HG03575 (cell line): ENCODE measurements around the gene UBP1.
"Not testable (repeated sequence)": the region's sequence is repeated elsewhere in the genome, so short reads cannot be mapped to it uniquely, and the experiment has no call there.

ENCODE experiments used
- ATAC-seq: cut with Tn5 transposase; IDR thresholded peaks from one replicate; pipeline ENCODE4 v1.9.1; 2021; ENCODE audit not compliant: unreplicated experiment, insufficient number of reproducible peaks, low FRiP score; ENCODE audit errors: extremely low read depth

UBP1 gene

DNA sequence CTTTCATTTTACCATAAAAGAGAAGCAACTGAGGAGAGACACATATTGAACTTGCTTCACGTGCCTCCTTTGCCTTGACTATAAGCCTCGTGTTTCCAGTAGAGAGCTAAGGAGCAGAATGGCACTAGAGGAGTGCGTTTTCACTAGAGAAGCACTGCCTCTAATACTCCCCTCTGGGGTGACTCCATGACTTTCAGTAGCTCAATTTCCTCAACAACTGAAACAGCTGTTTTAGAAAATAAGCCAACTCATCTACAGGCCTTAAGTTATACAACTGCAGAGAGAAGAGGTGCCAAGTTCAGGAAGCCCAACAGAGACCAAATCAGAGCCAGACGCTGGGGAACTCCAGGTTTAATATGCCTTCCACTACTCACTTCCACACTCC is 1.9 kb downstream of the UBP1 start:
- no peak for ATAC-seq

DNA sequence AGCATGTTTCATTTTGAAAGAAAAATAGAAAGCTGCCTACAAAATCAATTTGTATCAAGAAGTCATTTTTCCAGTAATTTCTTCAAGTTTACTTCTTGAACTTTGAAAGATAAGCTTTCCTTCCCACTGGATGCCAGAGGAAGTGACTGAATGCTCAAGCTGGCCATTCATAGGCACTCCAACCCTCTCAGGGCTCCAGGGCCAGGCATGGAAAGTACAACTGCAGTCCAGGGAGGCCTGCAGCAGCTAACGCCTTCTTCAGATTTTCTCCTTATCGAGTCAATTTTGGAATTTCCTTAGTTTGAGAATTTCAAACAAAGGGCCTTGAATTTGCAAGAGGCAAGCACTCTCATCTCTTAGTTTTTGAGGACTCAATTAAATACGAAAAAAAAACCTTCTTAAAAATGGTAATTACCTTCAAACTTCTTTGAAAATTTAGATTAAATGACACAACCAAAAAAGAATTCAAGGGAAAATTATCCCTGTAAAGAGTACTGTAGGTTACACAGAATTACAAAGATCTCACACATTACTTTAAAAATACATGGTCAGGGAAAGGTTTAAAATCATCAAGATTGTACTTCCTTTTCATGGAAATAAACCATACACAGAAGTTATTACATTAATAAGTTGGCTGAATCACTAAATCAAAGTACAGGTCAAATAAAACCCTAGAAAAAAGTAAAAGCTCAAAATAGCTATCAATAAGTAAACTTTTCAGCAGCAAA is 2.5 kb downstream of the UBP1 start:
- no peak for ATAC-seq

DNA sequence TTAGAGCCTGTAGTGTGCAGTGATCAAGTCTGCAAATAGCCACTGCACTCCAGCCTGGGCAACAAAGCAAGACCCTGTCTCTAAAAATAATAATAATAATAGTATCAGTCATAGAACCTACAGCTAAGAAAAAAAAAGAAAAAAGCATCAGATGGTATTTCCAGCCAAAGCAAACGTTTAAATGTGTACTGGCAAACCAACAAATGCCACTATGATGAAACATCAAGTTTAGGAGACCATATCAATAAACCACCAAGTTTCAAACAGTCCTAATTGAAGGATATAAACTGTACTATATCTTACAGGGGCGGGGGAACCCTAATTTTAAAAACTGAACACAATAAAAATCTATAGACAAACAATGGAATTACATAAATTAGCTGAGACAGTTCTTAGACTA is 6.4 kb downstream of the UBP1 start:
- no peak for ATAC-seq

DNA sequence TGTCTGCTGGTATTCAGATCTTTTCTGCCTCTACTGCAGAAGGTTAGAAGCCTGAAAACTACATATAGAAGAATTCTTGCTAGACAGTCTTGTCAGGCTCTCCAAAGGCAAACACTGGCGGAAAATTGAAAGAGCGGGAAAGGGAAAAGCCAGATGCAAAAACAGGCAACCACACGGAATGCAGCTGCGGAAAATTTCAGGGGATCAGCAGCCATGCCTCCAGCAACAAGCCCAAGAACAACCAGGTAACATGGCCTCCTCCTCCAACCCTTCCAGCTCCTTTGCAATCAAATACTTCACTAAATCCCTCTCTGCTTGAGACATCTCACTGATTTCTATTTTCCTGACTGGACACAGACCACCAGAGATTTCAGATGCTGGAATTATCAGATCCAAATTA is 9.6 kb downstream of the UBP1 start:
- ATAC-seq: no peak

DNA sequence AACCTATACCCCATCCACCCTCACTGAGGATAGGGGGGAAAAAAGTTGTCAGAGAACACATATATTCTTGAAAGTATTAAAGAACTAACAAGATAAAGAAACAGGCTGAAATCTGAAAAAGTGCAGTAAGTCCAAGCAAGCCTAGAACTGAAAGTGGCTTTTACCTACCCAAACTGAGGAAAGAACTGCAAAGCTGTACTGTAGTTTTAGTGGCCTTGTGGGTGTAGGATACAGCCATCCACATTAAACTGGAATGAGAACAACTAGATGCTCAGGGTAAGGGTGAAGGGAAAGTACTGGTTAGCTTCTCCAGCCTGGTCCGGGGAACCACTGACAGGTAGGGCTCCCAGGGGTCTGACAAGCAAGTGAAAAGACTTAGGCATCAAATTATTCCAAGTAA is 10.1 kb downstream of the UBP1 start:
- ATAC-seq: no peak

DNA sequence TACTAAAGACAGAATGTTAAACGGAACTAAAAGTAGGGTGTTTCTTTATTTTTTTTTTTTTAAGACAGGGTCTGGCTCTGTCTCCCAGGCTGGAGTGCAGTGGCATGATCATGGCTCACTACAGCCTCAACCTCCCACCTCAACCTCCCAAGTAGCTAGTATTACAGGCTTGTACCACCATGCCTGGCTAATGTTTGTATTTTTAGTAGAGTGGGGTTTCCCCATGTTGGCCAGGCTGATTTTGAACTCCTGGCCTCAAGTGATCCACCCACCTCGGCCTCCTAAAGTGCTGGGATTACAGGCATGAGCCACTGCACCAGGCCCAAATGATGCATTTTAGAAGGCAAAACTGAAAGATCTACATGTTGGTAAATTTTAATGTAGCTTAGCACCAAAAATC is 10.9 kb downstream of the UBP1 start:
- ATAC-seq: not testable (repeated sequence)

DNA sequence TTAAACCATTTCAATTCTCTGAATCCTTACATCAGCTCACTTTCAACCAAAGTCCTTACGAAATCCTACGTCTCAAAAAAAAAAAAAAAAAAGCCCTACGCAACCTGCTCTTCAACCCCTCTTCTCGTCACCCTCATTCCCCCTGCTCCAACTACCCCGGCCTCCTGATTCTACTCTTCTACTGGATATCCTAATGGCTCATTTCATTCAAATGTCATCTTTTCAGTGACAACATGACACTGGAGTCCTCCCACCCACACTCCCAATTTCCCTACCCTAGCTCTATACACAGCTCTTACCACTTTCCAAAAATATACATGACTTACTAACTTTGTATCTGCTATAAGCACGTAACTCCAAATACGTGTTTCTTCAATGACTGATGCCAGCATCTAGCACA is 11.5 kb downstream of the UBP1 start:
- no peak for ATAC-seq

DNA sequence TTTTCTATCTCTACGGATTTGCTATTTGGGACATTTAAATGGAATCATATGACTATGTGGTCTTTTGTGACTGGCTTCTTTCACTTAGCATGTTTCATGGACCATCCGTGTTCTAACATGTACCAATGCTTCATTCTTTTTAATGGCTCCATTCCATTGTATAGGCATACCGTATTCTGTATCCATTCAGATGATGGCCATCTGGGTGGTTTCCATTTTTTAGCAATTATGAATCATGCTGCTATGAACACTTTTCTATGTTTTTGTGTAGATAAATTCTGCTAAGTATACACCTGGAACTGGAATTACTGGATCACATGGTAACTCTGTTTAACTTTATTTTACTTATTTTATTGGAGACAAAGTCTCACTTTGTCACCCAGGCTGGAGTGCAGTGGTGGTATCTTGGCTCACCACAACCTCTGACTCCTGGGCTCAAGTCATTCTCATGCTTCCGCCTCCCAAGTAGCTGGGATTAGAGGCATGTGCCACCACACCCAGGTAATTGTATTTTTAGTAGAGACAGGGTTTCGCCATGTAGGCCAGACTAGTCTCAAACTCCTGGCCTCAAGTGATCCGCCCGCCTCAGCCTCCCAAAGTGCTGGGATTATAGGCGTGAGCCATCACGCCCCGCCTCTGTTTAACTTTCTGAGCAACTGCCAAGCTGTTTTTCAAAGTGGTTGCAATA is 13.4 kb downstream of the UBP1 start:
- ATAC-seq: no peak

DNA sequence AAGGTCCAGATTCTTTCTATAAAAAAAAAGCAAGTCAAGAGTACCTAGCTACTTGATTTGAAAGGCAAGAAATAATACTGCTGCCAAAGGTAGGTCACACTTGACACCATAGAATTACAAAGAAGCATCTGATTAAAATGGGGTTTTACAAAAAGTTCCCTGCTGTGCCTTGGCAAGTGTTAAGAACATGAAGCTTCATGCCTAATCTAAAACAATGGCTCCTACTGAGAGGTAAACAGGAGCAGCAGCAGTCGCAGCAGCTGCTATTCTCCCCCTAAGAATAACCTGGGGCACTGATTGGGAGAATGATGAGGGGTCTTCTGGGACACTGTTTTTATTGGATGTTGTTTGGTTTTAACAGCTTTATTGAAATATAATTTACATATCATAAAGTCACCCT is 14.1 kb downstream of the UBP1 start:
- ATAC-seq: no peak

DNA sequence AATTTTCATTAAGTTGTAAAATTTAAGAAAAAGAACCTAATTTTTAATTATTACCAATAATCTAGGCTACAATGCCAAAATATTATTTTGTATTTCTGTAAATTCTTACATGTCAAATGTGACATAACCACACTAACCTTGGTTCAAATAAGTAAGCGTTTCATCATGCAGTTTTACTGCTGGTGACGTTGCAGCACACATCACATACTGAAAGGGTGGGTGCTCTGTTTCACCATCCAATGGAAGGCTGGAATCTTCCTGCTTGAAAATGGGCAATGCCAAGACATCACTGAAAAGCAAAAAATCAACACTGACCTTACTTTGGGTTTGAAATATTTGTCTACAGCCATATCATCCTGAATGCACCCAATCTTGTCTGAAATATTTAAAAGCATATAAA is 14.8 kb downstream of the UBP1 start:
- no peak for ATAC-seq

DNA sequence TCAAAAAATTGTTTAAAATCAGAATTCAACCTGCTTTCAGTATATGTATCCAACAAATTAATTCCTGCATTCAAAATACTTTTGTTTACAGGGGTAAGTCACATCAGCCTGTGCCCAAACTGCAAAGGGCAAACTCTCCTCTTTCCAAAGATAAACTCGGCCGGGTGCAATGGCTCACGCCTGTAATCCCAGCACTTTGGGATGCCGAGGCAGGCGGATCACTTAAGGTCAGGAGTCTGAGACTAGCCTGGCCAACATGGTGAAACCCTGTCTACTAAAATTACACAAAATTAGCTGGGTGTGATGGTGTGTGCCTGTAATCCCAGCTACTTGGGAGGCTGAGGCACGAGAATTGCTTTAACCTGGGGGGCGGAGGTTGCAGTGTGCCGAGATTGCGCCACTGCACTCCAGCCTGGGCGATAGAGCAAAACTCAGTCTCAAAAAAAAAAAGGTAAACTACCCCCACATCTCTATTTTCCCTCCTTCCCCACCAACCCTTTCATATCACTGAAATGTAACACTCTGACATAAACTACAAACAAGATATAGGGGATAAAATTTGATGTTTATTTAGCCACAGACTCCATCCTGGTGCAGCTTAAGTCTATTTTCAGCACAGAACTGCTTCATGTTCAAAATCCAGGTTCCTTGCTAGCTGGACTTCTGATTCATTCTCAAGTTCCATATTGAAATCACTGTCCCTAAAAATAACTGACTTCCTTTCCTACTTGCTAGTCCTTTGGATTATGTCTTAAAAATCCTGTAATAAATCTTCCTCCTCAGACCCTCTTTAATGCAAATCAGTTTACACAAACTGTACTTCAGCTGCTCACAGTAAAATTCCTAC is 15.4 kb downstream of the UBP1 start:
- ATAC-seq: no peak

DNA sequence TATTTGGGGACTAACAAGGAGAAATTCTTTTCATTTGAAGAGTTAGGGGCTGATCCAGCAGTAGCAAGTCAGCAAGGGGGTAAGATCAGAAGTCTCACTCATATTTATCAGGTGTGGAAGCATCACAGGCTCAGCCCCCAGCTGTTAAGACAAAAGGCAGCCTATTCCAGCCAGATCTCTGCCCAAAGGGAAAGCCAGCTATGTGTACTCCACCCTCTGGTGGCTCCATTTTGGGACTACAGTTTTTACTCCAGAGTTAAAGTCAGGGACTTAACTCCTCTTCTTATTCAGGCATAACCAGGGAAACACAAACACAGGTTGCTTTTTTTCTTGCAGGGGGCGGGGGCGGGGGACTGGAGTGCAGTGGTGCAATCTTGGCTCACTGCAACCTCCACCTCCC is 19.2 kb downstream of the UBP1 start:
- ATAC-seq: no peak

DNA sequence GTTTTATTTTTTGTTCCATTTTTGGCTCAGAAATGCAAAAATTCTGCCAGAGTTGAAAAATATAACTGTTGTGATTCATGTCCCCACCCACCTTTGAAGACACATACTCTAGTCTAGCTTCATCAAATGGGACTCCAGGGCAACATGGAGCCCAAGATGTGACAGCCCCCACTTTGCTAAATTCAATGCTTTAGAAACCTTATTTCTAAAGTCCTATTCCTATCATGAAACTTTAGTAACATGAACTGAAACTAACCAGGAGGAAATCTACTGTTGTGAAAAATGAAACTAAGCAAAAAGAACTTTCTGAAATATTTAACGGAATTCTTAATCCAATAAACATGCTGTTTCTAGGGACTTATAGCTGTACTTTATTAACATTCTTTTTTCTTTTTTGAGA is 20.3 kb downstream of the UBP1 start:
- ATAC-seq: no peak

DNA sequence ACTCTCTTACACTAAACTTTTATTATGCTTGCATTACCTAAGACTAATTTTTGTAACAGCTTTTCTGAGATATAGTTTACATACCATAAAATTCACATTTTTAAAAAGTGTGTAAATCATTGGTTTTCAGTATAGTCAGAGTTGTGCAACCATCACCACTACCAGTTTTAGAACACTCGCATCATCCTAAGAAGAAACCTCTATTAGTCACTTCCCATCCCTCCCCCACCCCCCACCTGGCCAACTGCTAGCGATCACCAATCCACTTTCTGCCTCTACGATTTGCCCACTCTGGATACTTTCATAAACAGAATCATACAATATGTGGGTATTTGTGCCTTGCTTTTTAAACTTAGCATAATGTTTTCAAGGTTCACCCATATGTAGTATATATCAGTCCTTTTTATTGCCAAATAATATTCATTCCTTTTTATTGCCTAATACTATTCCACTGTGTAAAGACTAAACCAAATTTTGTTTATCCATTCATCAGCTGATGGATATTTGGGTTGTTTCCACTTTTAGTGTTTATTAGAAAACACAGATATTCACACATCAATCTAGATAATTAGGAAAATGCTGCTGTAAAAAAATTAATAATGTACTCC is 23.0 kb downstream of the UBP1 start:
- ATAC-seq: no peak

DNA sequence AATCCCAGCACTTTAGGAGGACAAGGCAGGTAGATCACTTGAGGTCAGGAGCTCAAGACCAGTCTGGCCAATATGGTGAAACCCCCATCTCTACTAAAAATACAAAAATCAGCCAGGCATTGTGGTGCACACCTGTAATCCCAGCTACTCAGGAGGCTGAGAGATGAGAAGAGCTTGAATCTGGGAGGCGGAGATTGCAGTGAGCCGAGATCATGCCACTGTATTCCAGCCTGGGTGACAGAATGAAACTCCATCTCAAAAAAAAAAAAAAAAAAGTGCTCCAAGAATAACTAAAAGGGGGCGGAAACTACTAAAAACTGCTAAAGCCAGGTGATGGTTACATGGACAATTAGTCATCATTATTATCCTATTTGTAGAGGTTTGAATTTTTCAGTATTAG is 29.4 kb downstream of the UBP1 start:
- not testable (repeated sequence) for ATAC-seq

DNA sequence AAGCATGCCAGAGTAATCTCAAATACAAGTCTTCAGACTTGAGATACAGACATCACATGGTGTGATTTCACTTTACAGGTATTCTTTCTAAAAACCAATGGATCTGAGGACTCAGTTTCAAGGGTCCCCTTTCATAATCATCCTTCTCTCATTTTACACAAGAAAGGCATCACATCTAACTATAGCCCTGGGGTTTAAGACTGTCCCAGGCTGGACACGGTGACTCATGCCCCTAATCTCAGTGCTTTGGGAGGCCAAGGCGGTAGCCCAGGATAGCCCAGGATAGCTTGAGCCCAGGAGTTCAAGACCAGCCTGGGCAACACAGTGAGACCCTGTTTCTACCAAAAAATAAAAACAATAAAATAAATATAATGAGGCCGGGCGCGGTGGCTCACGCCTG is 36.4 kb downstream of the UBP1 start:
- ATAC-seq: no peak

DNA sequence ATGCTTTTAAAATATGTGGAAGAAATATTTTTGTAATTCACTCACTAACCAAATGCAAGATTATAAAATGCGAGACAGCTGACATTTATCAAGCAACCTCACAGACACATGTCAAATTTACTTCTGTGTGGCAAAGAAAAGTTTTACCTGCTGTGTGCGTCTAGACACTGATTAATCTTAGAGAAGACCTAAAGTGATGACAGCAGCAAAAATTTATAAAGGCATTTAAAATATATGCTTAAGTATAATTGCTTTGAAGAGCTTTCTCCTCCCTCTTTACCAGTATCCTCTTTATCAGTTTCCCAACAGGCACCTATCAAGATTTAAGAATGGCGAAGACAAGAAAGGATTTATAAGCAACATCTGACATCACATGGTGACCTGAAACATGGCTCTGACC is 37.3 kb downstream of the UBP1 start:
- no peak for ATAC-seq

DNA sequence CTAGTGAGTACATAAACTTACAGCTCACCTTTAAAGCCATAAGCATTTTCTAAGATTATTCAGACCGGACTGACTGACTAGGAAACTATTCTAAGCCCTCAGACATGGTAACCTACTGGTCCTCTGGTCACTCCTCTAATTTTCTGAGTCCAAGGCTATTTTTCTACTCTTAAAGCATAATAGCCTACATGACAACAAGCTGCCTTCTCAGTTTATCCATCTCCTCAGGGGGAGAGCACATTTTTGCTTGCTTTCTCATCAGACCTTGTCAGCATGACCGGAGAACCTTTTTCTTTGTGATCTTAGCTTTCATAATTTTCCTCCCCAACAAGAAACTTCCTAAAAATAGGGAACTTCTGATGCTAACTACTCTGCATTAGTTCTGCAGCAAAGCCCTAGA is 38.4 kb downstream of the UBP1 start:
- no peak for ATAC-seq

DNA sequence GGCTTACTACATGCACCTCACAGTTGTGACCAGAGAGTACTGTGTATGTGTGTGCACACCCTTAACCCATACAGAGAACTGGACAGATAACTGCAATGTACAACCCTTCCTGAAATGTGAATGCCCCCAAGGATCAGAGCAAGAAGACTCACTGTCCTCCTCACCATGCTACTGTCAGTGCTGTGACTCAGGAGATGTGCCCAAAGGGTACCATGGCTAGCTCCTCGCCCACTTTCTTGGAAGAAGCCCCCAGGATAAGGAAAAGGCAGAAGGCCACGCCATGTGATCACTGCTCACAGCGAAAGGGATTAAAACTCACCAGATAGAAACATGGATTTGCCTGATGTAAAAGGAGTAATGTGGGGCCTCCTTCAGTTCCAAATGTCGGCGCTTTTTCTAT is 41.8 kb downstream of the UBP1 start:
- ATAC-seq: no peak

DNA sequence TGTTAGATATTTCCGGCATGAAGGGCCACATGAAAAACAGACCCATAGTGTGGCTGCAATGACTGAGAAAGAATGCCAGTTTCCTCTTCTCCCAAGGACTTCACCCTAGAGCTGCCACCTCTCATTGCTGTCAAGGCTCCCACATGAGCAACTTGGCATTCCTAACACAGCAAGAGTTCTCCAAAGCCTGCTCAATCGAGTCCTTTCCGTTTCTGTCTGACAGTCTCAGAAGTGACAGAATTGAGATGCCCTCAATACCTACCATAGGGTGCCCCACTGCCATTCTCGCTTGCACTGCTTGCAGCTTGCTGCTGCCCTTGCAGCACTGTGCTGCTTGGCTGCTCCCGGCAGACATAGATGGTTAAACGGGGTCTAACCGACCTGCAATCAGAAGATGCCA is 44.3 kb downstream of the UBP1 start:
- no peak for ATAC-seq
